ENCODE measurements around the gene CABP4. TPM values are rescaled to one million over a fixed set of nuclear protein-coding genes. Genes with fewer than 3 reads are reported as not detected.

CABP4 gene
- polyA plus RNA-seq, 1 donor: 2.5 TPM

DNA sequence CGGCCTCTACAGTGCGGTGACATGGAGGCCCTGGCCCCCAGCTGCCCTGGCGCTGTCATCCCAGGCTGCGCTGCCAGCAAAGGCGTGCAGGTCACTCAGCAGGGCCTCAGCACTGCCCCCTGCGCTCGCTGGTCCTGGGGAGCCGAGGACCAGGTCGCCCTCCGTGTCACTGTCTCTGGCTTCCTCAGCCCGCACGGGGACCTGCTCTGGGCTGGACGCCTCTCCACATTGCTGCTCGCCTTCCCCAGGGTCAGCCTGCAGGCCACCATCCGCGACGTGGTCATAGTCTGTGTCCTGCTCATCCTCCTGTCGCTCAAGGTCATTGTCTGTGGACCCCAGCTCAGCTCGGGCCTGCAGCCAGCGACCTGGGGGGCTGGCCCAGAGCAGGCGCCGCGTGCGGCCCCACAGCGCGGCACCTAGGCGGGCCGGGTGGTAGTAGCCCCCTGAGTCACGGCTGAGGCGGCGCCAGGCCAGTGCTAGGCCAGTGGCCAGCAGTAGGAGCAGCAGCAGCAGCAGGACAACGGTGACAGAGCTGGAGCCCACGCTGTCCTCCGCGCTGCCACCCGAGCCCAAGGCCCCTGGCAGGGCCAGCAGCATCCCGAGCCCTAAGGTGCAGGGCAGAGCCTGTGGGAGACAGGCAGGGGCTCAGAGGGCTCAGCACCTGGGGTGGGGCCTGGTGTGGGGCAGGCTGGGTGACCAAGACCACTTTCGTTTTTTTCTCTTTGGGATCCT lies 19.3 kb upstream of the CABP4 start:
- DNase-seq: no peak

DNA sequence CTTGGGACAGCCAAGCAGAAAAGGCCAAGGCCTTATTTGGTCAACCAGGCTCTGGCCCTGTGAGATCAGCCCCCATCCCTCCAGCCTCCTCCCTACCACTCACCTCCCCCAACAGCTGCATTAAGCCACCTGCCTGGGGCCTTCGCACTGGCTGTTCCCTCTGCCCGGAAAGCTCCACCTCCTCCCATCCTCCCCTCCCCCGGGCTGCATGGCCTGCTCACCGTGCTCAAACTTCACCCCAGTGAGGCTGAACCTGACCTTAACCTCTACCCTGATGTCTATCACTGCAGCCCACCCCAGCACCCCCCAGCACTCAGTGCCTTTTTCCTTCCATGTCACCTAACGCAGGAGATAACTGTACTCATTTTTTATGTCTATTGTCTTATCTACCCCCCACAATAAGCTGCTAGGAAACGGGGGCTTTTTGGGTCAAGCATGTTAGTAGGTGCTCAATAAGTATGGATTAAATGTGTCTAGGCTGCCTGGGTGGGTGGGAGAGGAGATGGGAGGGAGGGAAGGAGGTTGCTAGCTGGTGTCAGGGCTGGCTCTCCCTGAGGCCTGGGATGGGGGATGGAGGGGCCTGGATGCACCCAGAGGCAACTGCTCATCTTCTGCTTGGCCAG lies 18.6 kb upstream of the CABP4 start:
- DNase-seq: no peak

DNA sequence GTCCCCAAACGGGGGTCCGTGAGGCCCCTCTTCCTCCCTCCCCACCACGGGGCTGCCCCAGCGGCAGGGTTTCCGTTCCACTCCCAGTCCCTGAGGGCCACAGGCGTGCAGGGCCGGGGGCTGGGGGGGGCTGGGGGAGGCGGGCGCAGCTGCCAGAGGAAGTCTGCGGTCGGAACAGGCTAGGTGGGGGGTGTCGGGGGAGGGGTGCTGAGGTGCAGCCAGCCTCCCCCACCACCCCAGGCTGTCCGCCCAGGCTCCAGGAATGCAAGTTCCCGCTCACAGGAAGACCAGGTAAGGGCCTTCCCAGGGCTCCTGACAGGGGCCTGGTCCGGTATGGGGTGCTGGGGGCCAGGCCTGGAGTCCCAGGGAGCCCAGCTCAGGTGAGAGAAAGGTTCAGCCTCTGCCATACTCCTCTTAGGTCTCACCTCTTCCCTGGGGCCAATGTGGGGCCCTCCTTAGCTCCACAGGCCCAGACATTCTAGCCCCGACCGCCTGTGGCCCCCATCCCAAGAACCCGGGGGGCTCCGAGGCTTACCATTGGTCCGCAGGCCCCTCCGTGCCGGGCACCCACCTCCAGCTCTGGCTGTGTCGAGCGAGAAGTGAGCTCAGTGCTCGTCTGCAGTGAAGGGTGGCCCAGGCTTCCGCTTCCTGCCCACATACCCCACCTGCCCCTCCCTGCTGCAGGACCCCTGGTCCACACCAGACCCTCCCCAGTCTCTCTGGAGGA lies 17.9 kb upstream of the CABP4 start, which contains the start of gene PTPRCAP:
PTPRCAP (minus strand) TSS at position 601 of the 727 bp plus-strand sequence; CDS start at position 538, 63 bp downstream.
- DNase-seq: no peak

DNA sequence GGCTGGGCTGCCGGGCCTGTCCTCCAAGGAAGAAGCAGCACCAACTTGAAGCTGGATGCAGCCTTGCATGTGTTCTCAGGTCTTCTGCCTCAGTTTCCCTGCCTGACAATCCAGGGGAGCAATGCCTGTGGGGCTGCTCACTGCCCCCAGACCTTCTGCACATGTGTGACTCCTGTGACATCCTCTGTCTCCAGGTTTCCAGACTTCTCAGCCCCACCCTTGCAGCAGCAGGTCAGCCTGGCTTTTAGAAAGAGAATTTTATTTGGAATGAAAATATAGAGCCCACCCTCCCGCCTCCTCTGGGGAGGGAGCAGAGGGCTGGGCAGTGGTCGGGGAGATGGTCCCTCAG lies 17.4 kb upstream of the CABP4 start:
- no peak for DNase-seq

DNA sequence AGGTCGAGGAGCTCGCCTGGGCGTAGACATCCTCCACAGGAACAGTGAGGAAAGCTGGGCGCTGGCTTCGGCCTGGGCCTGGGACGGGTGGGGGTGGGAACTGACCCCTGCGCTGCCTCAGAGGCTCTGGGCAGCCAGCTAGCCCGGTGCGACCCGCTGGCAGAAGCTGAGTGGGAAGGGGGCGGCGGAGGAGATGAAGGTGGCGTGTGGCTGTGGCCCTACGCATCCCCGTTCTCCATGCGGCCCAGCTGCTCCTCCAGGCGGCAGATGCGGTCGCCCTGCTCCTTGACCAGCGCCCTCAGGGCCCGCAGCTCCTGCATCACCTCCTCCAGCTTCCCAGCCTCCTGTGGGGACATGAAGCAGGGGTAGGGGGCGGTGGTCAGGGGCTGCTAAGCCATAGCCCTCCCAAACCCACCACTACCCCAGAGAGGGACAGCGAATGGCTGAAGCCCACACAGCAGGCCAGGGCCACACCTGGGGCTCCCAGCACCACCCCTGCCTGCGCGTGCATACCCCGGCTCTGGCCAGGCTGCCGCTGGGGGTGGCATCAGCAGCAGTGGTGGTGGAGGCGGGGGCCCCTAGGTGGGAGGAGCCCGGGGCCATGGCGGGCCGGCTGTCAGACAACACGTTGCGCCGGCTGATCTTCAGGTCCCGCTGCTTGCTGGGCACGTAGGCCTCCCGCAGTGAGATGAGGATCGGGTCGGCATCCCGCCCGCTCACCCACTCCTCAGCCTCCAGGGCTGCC lies 16.8 kb upstream of the CABP4 start:
- DNase-seq: no peak

DNA sequence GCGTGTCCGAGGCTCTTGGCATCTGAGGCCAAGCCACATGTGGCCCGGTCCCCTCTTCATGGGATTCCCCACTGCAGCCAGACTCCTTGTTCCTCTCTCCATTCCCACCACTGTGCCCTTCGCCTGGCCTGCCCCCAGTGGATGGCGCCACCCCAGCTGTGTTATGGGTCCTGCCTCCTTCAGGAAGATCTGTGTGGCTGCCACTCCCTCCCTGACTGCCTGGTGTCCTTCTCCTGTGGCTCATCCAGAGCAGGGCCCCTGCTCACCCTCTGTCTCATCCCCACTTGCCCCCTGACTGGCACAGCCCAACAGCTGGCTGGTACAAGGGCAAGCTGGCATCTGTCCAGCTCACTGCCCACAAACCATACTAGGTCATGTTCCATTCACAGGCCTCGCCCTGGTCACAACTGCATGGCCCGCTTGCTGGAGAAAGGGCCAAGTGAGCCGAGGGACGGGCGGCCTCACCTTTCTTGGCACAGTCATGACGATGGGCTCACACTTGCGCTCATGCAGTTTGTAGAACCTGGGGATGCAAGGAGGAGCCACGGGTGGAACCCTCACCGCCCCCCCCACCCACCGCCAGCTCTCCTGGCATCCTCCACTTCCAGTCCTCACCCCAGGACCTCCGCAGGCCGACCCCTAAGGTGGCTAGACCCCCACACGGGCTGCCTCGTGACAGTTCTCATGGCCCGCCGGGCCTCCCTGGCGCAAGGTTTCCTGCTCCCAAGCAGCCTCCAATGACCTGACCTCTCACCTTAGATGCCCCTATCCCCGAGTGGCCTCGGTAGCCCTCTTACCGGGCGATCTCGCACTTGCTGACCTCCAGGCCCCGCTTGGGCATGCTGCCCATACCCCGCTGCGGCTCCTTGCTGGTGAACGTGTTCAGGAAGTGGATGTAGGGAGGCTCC lies 15.6 kb upstream of the CABP4 start:
- no peak for DNase-seq

DNA sequence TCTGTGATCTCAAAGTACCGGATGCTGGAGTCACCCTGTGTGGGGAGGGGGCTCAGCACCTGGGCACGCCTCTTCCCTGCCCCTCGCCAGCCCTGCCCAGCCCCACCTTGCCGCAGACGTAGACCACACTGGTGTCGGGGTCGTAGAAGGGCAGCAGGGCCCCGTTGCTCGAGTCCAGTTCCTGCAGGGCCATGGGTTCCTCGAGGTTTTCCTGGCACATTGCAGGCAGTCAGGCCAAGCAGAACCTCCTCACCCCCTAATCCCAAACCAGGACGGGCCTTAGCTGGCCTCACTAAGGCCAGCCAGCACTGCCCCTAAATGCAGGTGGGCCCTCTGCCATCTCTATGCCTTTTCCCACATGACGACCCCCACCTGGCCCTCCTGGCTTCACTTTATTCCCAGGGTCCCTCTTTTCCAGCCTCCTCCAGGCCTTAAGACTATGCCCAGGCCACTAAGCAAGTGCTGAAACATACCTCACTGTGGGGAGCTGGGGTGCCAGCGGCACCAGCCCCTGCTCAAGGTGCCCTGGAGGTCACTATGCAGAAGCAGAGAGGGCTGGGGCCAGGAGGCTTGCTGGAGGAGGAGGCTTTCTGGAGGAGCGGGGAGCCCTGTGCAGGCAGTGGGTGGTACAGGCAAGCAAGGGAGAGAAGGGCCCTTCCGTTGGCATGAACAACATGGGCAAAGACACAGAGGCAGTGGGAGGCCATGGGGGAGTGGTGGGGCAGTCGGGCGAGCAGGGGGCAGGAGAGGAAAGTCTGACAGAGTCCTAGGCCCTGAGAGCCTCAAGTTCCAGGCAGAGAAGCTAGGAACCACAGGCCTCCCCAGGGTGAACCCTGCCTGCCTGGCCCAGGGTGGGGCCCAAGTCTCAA lies 14.7 kb upstream of the CABP4 start:
- DNase-seq: no peak

DNA sequence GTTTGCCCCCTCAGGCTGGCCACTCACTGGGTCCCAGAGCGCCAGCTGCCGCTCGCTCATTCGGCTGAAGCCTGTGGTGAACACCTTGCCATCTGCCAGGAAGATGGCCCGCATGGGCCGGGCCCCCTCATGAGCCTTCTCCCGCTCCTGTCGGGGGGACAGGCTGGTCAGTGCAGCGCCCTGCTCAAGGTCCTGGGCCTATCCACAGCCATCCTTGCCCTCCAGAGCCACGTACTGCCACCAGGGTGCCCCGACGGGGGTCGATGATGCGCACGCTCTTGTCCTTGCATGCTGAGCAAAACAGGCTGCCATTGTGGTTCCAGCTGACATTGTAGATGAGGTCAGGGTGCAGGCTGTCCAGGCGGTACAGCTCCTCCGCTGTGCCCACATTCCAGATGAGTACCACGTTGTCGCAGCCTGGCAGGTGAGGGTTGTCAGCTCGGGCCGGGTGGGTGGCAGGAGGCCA lies 14.0 kb upstream of the CABP4 start:
- DNase-seq: no peak

DNA sequence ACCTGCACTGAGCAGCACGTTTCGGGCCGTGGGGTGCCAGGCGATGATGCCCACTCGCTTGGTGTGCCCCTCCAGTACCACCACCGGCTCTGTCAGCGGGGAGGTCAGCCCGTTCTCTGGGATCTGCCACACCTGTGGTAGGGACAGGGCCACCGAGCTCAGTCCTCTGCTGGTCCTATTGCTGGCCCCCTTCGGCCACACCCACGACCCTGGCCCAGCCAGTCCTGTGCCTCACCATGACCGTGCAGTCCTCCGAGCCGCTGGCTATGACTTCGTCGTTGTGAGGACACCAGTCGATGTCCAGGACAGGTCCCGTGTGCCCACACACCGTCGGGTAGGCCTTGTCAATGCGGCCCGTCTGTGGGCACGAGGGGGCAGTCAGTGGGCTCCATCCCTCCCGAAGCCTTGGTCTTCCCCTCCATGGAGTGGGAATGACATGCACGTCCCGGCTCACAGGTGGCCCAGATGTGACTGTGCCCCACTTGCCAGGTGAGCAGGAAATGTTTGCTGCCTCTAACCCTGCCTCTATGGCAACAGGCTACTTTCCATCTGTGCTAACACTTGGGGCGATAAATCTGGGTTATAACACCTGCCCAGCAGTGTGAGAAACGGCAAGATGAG lies 13.3 kb upstream of the CABP4 start:
- DNase-seq: no peak

DNA sequence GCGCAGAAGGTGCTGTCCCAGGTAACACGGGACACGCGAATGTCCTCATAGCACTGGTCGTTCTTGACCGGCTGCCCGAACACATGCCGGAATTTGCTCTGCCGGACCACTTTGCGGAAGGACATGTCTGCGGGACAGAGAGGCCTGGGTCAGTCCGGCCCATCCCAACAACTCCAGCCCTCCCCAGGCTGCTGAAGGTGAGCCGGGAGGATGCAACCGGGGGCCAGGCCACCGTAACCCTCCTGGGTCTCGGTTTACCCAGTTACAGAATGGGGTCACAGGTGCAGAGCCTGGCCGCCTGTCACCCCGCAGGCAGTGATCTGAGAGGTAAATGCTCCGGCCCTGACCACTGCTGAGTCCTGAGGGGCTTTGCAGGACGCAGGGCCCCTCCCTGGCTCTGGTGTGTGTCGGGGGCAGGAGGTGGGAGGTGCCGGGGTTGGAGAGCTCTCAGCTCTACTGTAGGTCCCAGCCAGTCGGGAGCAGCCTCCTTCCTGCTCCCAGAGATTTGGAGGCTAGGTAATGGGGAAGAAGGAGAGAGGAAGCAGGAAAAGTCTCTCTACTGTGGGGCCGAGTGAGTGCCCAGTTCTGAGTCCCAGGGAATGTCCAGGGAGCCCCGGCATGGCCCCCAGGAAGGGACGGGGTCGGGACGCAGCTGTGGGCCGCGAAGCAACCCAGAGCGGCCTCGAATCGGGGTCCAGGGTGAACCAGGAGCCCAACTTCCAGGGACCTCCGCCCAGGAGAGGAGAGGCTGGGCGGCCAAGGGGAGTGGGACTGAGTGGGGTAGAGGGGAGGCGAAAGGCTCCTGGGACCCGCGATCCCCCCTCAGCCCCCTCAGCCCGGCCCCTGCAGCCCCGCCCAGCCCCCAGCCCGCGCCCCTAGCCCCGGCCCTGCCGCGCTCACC lies 12.4 kb upstream of the CABP4 start:
- DNase-seq: no peak

DNA sequence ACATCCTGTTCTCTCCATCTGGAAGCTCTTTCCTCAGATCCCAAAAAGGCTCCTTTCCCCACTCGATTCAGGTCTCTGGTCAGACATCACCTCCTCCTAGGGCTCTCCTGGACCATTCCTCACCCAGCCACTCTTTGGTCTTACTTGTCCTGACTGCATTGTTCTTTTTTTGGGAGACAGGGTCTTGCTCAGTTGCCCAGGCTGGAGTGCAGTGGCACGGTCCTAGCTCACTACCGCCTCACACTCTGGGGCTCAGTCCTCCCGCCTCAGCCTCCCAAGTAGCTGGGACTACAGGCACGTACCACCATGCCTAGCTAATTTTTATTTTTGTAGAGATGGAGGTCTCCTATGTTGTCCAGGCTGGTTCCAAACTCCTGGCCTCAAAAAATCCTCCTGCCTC lies 9.6 kb upstream of the CABP4 start:
- no peak for DNase-seq

DNA sequence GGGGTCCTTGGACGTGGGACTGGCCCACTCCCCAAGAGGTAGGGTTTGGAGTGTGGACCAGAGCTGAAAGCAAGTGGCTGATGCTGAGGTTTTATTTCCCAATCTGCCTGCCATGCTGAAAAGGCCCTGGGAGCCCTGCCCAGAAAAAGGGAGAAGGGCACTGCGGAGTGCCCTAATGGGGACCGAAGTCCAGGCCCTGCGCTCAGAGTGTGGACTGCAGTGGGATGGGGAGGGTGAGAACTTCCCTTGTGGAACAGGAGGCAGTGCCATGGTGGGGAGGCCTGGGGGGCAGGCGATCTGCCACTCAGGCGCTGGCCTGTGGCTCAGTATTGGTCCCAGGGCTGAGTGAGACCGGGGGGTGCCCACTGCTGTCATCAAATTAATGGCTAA lies 6.9 kb upstream of the CABP4 start:
- no peak for DNase-seq

DNA sequence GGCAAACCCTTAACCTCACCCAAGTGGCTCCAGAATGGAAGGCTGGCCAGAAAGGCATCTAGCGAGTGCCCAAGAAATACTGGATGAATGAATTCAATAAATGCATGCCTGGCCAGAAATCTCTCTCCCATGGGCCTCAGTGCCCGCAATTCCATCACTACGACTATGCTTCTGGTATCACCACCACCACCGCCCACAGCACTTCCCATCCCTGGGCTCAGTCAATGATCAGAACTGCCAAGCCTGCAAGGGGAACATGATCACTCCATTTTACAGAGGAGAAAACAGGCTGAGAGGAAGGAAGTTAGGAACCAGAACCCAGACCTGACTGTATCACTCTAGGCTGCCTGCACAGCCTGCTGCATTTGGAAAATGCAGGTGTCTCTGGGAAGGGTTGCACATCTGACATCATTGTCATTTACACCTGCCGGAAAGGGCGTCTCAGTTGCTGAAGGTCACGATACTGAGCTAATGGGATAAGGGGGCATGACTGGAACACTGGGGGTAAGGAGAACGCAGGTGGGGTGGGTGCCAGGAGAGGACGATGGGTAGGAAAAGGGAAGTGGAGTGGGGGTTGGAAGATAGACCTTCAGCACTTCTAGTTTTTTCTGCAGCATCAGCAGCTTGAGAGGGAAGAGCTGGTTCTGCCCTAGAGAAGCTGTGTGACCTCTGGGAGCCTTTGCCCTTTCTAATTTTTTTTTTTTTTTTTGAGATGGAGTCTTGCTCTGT lies 5.9 kb upstream of the CABP4 start:
- DNase-seq: no peak

DNA sequence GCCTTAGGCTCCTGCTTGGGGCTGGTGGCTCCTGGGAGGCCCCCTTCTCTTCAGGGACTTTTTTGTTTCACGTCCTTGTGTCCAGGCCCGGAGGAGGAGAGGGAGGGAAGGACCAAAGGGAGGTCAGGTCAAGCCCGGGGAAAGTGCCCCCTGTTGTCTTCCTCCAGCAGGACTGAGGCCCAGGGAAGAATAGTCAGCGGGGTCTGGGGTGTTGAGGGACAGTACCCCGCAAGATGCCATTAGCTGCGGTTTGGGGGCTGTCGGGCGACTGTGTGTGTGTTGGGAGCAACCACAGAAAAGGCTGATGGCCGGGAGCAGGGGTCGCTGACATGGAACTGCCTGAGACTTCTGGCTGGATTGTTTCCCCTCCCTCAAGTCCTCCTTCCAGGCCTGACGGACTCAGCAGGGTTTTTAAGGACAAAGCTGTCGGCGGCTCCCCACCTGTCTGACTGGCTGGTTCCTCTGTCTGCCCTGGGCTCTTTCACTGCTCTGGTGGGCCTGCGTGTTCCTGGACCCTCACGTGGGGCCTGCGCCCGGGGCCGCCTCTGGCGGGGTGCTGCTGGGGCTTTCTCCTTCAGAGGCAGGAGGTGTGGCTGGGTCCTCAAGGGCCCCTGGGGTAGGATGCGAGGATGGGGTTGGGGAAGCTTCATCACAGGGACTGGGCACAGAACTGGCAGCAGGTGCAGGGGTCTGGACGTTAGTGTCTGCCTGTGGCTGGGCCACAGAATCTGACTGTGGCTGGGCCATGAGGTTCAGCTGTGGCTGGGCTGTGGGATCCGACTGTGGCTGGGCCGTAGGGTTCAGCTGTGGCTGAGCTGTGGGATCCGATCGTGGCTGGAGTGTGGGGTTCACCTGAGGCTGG lies 4.1 kb upstream of the CABP4 start:
- no peak for DNase-seq

DNA sequence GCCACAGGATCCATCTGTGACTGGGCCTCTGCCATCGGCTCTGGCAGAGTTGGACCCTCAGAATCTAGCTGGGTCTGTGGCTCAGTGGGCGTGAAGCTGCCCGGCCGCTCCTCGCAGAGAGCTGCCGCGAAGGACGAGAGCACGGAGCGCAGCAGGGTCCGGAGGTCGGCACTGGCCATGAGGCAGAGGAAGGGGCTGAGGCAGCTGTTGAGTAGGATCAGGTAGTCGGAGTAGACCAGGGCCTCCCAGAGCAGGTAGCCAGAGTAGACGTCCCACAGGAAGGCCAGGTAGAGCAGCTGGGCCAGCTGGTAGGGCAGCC lies 3.5 kb upstream of the CABP4 start:
- no peak for DNase-seq

DNA sequence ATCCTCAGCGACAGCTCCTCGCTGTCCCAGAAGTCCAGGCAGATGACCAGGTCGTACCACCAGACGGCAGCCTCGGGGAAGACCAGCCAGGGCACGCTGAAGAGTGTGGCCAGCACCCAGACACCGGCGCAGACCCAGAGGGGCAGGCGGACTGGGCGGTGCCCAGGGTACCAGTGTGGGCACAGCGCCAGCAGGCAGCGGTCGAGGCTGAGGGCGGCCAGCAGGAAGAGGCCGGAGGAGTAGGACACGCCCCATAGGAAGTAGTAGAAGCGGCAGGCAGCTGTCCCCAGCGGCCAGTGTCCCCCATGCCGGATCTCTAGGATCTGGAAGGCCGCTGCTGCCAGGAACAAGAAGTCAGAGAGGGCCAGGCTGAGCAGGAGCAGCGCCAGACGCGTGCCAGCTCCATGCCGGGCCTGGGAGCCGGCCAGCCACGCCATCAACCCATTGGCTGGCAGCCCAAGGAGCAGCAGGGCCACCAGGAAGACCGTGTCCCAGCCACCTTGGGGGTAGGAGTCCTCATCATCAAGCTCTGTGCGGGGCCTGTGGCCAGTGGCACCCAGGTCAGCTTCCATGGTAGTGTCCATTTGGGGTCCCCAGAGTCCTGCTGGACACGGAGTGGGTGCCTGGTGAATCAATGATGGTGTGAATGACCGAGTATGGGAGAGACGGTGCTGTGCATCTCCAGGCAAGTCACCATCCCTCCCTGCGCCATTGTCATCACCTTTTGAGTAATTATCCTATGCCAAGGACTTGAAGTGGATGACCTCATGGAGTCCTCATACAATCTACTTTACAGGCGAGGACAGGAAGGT lies 2.8 kb upstream of the CABP4 start, which contains the start of gene GPR152:
GPR152 (minus strand) TSS at position 589 of the 812 bp plus-strand sequence; CDS start at position 584, 5 bp downstream.
- no peak for DNase-seq
